Colonic mucosa (tissue), 4 donors: Measurements from ENCODE around the gene PAPPA2. TPM values are rescaled to one million over a fixed set of nuclear protein-coding genes. Genes with fewer than 3 reads are reported as not detected.

Experiments used
- DNase-seq: peaks from one replicate; pipeline ENCODE4 v3.0.0-alpha.2; 2020
- H3K27ac ChIP-seq: fragments of 200-600 bp; one replicate; pipeline ENCODE4 v1.8.0; 2021
- H3K27me3 ChIP-seq: fragments of 200-600 bp; one replicate; pipeline ENCODE4 v1.8.0; 2021
- H3K36me3 ChIP-seq: fragments of 200-600 bp; one replicate; pipeline ENCODE4 v1.8.0; 2021
- H3K4me1 ChIP-seq: fragments of 200-600 bp; one replicate; pipeline ENCODE4 v1.8.0; 2021; ENCODE audit warnings: mild to moderate bottlenecking
- H3K4me3 ChIP-seq: fragments of 200-600 bp; one replicate; pipeline ENCODE4 v1.8.0; 2021
- H3K9ac ChIP-seq, 2 donors: one replicate each; pipeline ENCODE4 v1.7.0; 2013; ENCODE audit warnings: control low read depth in 2 of 2, low read depth in 2 of 2, low read length in 2 of 2
- H3K9me3 ChIP-seq: fragments of 200-600 bp; one replicate; pipeline ENCODE4 v1.8.0; 2021
- intact Hi-C: fragments of 100-400 bp; cut with DNase I; formaldehyde crosslinking; loops from one replicate; pipeline ENCODE4 v1.14.1; 2022
- total RNA-seq, 2 donors: library from RNA; stranded (reverse); fragmentation: NEBNext Ultra II Directional in 1 of 2; extraction: Animal tissue kit (Norgen Biotek cat#: 25700) in 1 of 2; gene quantifications; one replicate each; pipeline ENCODE4 v1.2.1, GENCODE V29; 2021
- TF ChIP-seq, protein P1 (sequence below): fragments of 200-600 bp; IDR thresholded peaks from one replicate; pipeline ENCODE4 v1.8.0; 2022; ENCODE audit warnings: antibody characterized with exemption, mild to moderate bottlenecking
- donor health status: healthy.
- donor health status: DM: no; HTN: no; CAD: no.
- donor health status: DM: no; HTN: no; CAD: no.

PAPPA2 gene
- total RNA-seq, 2 donors from 2014 or later: 3.1 to 3.6 TPM

DNA sequence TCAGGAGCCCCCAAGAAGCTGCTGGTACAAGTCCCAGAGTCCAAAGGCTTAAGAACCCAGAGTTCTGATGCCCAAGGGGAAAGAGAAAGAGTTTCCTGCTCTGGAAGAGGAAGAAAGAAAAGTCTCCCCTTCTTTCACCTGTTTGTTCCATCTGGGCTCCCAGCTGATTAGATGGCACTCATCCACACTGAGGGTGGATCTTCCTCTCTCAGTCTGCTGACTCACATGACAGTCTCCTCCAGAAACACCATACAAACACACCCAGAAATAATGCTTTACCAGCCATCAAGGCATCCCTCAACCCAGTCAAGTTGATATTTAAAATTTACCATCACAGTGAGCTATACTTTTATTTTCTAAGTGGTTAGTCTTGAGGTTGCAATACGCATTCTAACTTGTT lies 257.9 kb downstream of the PAPPA2 start:
- intact Hi-C loops: no loop called here
- TF ChIP-seq, protein P1, sequence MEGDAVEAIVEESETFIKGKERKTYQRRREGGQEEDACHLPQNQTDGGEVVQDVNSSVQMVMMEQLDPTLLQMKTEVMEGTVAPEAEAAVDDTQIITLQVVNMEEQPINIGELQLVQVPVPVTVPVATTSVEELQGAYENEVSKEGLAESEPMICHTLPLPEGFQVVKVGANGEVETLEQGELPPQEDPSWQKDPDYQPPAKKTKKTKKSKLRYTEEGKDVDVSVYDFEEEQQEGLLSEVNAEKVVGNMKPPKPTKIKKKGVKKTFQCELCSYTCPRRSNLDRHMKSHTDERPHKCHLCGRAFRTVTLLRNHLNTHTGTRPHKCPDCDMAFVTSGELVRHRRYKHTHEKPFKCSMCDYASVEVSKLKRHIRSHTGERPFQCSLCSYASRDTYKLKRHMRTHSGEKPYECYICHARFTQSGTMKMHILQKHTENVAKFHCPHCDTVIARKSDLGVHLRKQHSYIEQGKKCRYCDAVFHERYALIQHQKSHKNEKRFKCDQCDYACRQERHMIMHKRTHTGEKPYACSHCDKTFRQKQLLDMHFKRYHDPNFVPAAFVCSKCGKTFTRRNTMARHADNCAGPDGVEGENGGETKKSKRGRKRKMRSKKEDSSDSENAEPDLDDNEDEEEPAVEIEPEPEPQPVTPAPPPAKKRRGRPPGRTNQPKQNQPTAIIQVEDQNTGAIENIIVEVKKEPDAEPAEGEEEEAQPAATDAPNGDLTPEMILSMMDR: no peak
- no peak overlapping the region for H3K9ac ChIP-seq

DNA sequence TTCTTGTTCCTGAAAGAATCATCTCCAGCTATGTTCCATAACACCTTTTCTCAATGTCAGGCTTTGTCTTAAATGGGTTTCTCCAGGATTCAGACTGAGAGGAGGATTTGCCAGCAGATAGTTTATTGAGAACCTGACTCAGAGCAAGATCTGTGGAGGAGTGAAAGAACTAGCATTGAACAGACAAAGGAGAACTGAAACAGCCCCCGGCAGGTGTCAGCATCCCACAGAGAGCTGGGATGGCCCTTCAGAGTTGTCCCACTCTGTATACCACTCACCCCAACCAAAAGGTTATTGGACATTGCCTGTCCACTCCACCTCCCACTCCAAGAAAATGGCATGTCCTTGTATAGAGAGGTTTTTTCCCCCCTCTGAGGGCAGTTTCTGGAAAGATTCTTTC lies 270.7 kb downstream of the PAPPA2 start:
- no peaks in the 10 kb centered on the region for H3K36me3 ChIP-seq
- no peak overlapping the region for H3K27ac ChIP-seq
- no peaks in the 10 kb centered on the region for H3K4me1 ChIP-seq
- H3K4me3 ChIP-seq: no peak overlapping the region
- no peak for DNase-seq
- TF ChIP-seq, protein P1: no peak
- H3K9me3 ChIP-seq: no peaks in the 10 kb centered on the region
- intact Hi-C loops: no loop called here
- no peak overlapping the region for H3K9ac ChIP-seq
- H3K27me3 ChIP-seq: no peaks in the 10 kb centered on the region

More for the DNA sequence above, 257.9 kb downstream of the PAPPA2 start:
- H3K27me3 ChIP-seq: no peaks in the 10 kb centered on the region
- H3K36me3 ChIP-seq: no peaks in the 10 kb centered on the region
- no peak overlapping the region for H3K4me3 ChIP-seq
- DNase-seq: no peak
- H3K9me3 ChIP-seq: no peaks in the 10 kb centered on the region
- H3K27ac ChIP-seq: no peak overlapping the region
- H3K4me1 ChIP-seq: no peaks in the 10 kb centered on the region

DNA sequence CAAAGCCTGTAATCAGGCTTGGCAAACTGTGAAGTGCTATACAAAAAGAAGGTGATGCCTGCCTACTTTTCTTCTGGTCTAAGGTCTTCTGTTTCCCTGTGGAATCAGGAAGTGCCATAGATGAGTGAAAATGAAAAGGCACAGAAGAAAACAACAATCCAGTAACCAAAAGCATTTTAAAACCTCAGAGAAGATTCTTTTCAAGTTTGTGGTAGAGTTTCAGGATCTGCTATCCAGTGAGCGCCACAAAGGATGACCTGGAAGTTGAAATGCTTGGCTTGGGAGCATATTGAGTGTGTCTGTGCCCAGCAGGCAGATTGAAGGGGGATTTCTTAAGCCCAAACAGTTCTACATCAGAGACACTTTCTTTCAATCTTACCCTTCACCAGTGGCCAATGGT lies 272.2 kb downstream of the PAPPA2 start:
- Histone ChIP-seq H3K27me3 (no peaks in the 10 kb centered on the region), H3K4me3 (no peak overlapping the region), H3K27ac (no peak overlapping the region), H3K9me3 (no peaks in the 10 kb centered on the region), H3K36me3 (no peaks in the 10 kb centered on the region), H3K9ac (no peak overlapping the region), H3K4me1 (no peaks in the 10 kb centered on the region)
- DNase-seq: no peak
- TF ChIP-seq, protein P1: no peak
- intact Hi-C loops: no loop called here

DNA sequence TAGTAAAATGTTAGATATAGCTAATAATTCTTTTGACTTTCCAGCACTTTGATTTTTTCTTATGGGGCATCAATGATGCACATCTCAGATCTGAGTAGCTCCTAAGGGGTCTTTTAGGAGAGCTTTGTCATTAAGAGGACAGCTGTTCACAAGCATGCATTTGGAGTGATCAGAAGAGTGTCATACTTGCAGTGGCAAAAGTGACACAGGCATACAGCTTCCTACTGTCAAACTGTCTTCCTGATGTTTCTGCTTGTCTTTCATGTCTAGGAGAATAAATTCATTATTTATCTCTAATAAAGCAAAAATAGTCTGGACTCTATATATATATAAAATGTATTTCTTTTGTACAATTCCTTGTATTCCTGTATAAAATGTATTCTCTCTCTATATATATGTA lies 273.0 kb downstream of the PAPPA2 start:
- Histone ChIP-seq H3K27me3 (no peaks in the 10 kb centered on the region), H3K27ac (no peak overlapping the region), H3K9ac (no peak overlapping the region), H3K4me1 (no peaks in the 10 kb centered on the region), H3K9me3 (no peaks in the 10 kb centered on the region), H3K36me3 (no peaks in the 10 kb centered on the region), H3K4me3 (no peak overlapping the region)
- DNase-seq: no peak
- intact Hi-C loops: no loop called here
- TF ChIP-seq, protein P1: no peak

DNA sequence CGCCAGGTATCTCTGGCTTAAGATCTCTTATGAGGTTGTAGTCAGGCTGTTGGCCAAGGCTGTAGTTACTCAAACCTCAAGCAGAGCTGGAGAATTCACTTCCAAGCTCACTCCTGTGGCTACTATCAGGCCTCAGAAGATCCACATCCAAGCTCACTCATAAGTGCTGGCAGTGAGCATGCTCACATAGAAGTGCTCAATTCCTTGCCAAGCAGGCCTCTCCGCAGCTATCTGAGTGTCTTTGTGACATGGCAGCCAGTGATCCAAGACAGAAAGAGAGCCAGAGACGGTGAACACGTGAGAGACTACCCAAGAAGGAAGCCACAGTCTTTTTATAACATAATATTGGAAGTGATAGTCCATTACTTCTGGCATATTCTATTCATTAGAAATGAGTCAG lies 278.2 kb downstream of the PAPPA2 start:
- Histone ChIP-seq H3K4me3 (no peak overlapping the region), H3K9ac (no peak overlapping the region), H3K4me1 (no peaks in the 10 kb centered on the region), H3K27ac (no peak overlapping the region), H3K36me3 (no peaks in the 10 kb centered on the region), H3K9me3 (no peaks in the 10 kb centered on the region), H3K27me3 (no peaks in the 10 kb centered on the region)
- TF ChIP-seq, protein P1: no peak
- intact Hi-C loops: no loop called here
- no peak for DNase-seq

DNA sequence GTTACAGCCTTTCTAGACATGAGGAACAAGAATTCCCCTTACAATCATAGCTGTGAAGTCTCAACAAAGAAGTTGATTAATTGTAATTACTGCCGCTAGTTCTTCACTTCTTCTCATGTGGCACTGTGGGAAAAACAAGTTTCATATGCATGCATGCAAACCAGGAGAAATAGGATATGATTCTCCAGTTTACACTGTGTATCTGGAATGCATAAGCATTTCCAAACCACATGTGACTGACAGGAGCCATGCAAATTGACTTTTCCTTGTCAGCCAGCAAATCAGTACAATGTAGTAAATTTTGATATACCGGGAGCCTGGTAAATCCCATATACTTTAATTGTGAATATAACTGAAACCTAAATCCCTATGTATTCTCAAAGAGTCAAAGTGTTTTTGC lies 279.3 kb downstream of the PAPPA2 start:
- Histone ChIP-seq H3K4me3 (no peak overlapping the region), H3K27me3 (no peaks in the 10 kb centered on the region), H3K4me1 (no peaks in the 10 kb centered on the region), H3K9ac (no peak overlapping the region), H3K36me3 (no peaks in the 10 kb centered on the region), H3K27ac (no peak overlapping the region), H3K9me3 (no peaks in the 10 kb centered on the region)
- TF ChIP-seq, protein P1: no peak
- intact Hi-C loops: no loop called here
- no peak for DNase-seq
